ENCODE data around the gene CLPTM1L. TPM values are rescaled to one million over a fixed set of nuclear protein-coding genes. Genes with fewer than 3 reads are reported as not detected.
A peak's percentile ranks its signal among the peaks of the same experiment; 100 is the strongest.

The CLPTM1L gene
- polyA plus RNA-seq, 2 of the 4 experiments (the other 2 are of a cell fraction): 171 to 173 TPM

GRCh38 chr5:1297243-1297642 lies 47.7 kb downstream of the CLPTM1L start:
- ChIA-PET CTCF (interaction anchor here (1.3 kb wide), 1 partner anchor 83 kb away, joined by 6 read pairs; no protein-coding TSS in a partner anchor), POLR2A (no interaction called here)
- no peak for TF ChIP-seq RARB (CRISPR knock-in tag; IDR thresholded peaks at IDR 0.05)
- no peak for TF ChIP-seq POLR2A (IDR thresholded peaks at IDR 0.05; ENCODE audit: low read length)
- no peak for TF ChIP-seq NPAS2 (CRISPR knock-in tag; IDR thresholded peaks at IDR 0.05; ENCODE audit: borderline replicate concordance)
- no peak for TF ChIP-seq EHF (CRISPR knock-in tag; IDR thresholded peaks at IDR 0.05)
- no peak for TF ChIP-seq REST (IDR thresholded peaks at IDR 0.05)
- no peak for TF ChIP-seq RAD21 (conservative IDR thresholded peaks at IDR 0.05 in 1 of 2, IDR thresholded peaks at IDR 0.05 in 1 of 2)
- TF ChIP-seq USF2 (IDR thresholded peaks at IDR 0.05): no peak
- no peak for TF ChIP-seq KDM1A (IDR thresholded peaks at IDR 0.05; ENCODE audit: low read depth)
- no peak for TF ChIP-seq ZSCAN20 (CRISPR knock-in tag; IDR thresholded peaks at IDR 0.05)
- no peak for TF ChIP-seq EP300 (IDR thresholded peaks at IDR 0.05)
- 68% methylated on average over 3 of the region's 4 CpGs for WGBS (ENCODE audit: missing lambda C conversion rate)
- Histone ChIP-seq H3K4me1 (peaks cover 8% of the 10 kb centered on the region; the same call in 1 of the 3 replicates), H3K4me2 (no peak overlapping the region), H3K27ac (no peak overlapping the region), H3K4me3 (no peak overlapping the region), H3K9me3 (0 out of 3 replicates have a peak, but pooled peaks cover under 1% of the 10 kb centered on the region)
- ATAC-seq (no peak), FAIRE-seq (no peak), DNase-seq (ENCODE audit: low read depth in 1 of 2, low spot score in 1 of 2) (no peak)

- DNase-seq (ENCODE audit: low read depth in 1 of 2, low spot score in 1 of 2): no peak
- ATAC-seq: no peak
- peak overlapping the region; percentile 99 for H3K4me2 ChIP-seq
- ChIA-PET CTCF (no interaction called here), POLR2A (no interaction called here)
- no peak for TF ChIP-seq HOXB5 (CRISPR knock-in tag; IDR thresholded peaks at IDR 0.05)
- TF ChIP-seq EP300 (IDR thresholded peaks at IDR 0.05): no peak
- no peak for TF ChIP-seq KDM1A (IDR thresholded peaks at IDR 0.05; ENCODE audit: low read depth)
- no peak for TF ChIP-seq RFX5 (IDR thresholded peaks at IDR 0.05)
- no peak for TF ChIP-seq HDAC2 (IDR thresholded peaks at IDR 0.05)
- no peak for TF ChIP-seq NFE2L2 (conservative IDR thresholded peaks at IDR 0.05; ENCODE audit: low read length)
- no peak for TF ChIP-seq HOXB13 (CRISPR knock-in tag; IDR thresholded peaks at IDR 0.05; ENCODE audit: low read depth)
- no peak for TF ChIP-seq EHF (CRISPR knock-in tag; IDR thresholded peaks at IDR 0.05)
- TF ChIP-seq RARB (CRISPR knock-in tag; IDR thresholded peaks at IDR 0.05): no peak
- no peak for TF ChIP-seq FOXS1 (CRISPR knock-in tag; IDR thresholded peaks at IDR 0.05)
- TF ChIP-seq CEBPB (IDR thresholded peaks at IDR 0.05): no peak
- no peak for TF ChIP-seq HEYL (CRISPR knock-in tag; IDR thresholded peaks at IDR 0.05)
- no peak for TF ChIP-seq BHLHE40 (IDR thresholded peaks at IDR 0.05; ENCODE audit: low read depth, low read length)
- no peak for TF ChIP-seq RAD21 (conservative IDR thresholded peaks at IDR 0.05 in 1 of 2, IDR thresholded peaks at IDR 0.05 in 1 of 2)
- TF ChIP-seq TFCP2L1 (CRISPR knock-in tag; IDR thresholded peaks at IDR 0.05): no peak
- no peak for TF ChIP-seq USF2 (IDR thresholded peaks at IDR 0.05)
- no peak for TF ChIP-seq SMC3 (IDR thresholded peaks at IDR 0.05)
- TF ChIP-seq CHD2 (IDR thresholded peaks at IDR 0.05; ENCODE audit: low read length, partially characterized antibody): no peak
- H3K27ac ChIP-seq: peak overlapping the region; percentile 74 to 89; a peak in 5 of 6 replicates
- no peak for FAIRE-seq
- H3K4me3 ChIP-seq: peak overlapping the region; percentile 73
- no peaks in the 10 kb centered on the region for H3K9me3 ChIP-seq
- H3K4me1 ChIP-seq: peaks cover 8% of the 10 kb centered on the region; the same call in 1 of the 3 replicates
- WGBS (ENCODE audit: missing lambda C conversion rate): 98% methylated on average over 21 of the region's 22 CpGs
Measured at GRCh38 chr5:1295650-1296037, 49.3 kb downstream of the CLPTM1L start.
